Left ventricle myocardium inferior (tissue), 1 donor: Measurements from ENCODE around the gene TOM1. TPM values are rescaled to one million over a fixed set of nuclear protein-coding genes. Genes with fewer than 3 reads are reported as not detected.

Experiments
- DNase-seq: peaks from one replicate; pipeline ENCODE4 v3.0.0-alpha.2; 2020
- H3K27ac ChIP-seq: fragments of 200-600 bp; replicated peaks from 2 replicates; pipeline ENCODE4 v1.8.0; 2021
- H3K27me3 ChIP-seq: fragments of 200-600 bp; 2 replicates; pipeline ENCODE4 v1.8.0; 2021; ENCODE audit warnings: low read depth
- H3K36me3 ChIP-seq: fragments of 200-600 bp; 2 replicates; pipeline ENCODE4 v1.8.0; 2021
- H3K4me1 ChIP-seq: fragments of 200-600 bp; 2 replicates; pipeline ENCODE4 v1.8.0; 2021
- H3K4me3 ChIP-seq: fragments of 200-600 bp; 2 replicates; pipeline ENCODE4 v1.8.0; 2021; ENCODE audit warnings: mild to moderate bottlenecking, moderate library complexity
- H3K9me3 ChIP-seq: fragments of 200-600 bp; replicated peaks from 2 replicates; pipeline ENCODE4 v1.8.0; 2021
- CTCF ChIP-seq: fragments of 200-600 bp; IDR thresholded peaks from 2 replicates; pipeline ENCODE4 v1.8.0; 2021; ENCODE audit warnings: antibody characterized with exemption, mild to moderate bottlenecking, borderline replicate concordance
- intact Hi-C: fragments of 100-400 bp; cut with micrococcal nuclease; formaldehyde crosslinking; loops from one replicate; pipeline ENCODE4 v1.11.0; 2022
- total RNA-seq: library from RNA; stranded (reverse); fragmentation: NEBNext Ultra II Directional; extraction: Animal tissue kit (Norgen Biotek cat#: 25700); gene quantifications from one replicate; pipeline ENCODE4 v1.2.1, GENCODE V29; 2021
- donor health status: DM: no; HTN: yes; CAD: no; lungs with severe emphysema.

The TOM1 gene
- total RNA-seq, 1 donor from 2014 or later, result 68.0 TPM

- intact Hi-C loops, result no loop called here
- H3K4me1 ChIP-seq, result peaks cover 15% of the 10 kb centered on the region
- TF ChIP-seq CTCF, result no peak
- H3K27me3 ChIP-seq, result no peaks in the 10 kb centered on the region
- no peak for DNase-seq
- no peak overlapping the region for H3K27ac ChIP-seq
- H3K36me3 ChIP-seq, result peaks cover 14% of the 10 kb centered on the region
- no peak overlapping the region for H3K4me3 ChIP-seq
- H3K9me3 ChIP-seq, result no peaks in the 10 kb centered on the region
Measured at GRCh38 chr22:35384527-35384926, 84.8 kb downstream of the TOM1 start.

- no peaks in the 10 kb centered on the region for H3K27me3 ChIP-seq
- peaks cover 14% of the 10 kb centered on the region for H3K4me1 ChIP-seq
- no peaks in the 10 kb centered on the region for H3K9me3 ChIP-seq
- no peak overlapping the region for H3K4me3 ChIP-seq
- no peak for TF ChIP-seq CTCF
- intact Hi-C loops, result no loop called here
- H3K27ac ChIP-seq, result no peak overlapping the region
- H3K36me3 ChIP-seq, result peaks cover 14% of the 10 kb centered on the region
- no peak for DNase-seq
Measured at GRCh38 chr22:35384975-35385588, 85.4 kb downstream of the TOM1 start.

DNA sequence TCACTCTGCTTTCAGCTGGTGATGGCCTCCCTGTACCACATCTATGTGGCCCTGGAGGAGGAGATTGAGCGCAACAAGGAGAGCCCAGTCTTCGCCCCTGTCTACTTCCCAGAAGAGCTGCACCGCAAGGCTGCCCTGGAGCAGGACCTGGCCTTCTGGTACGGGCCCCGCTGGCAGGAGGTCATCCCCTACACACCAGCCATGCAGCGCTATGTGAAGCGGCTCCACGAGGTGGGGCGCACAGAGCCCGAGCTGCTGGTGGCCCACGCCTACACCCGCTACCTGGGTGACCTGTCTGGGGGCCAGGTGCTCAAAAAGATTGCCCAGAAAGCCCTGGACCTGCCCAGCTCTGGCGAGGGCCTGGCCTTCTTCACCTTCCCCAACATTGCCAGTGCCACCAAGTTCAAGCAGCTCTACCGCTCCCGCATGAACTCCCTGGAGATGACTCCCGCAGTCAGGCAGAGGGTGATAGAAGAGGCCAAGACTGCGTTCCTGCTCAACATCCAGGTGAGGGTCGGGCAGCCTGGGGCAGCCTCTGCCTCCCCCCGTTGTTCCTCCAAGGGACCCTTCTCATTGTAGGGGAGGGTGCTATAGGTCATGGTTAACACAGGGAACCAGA lies 87.1 kb downstream of the TOM1 start:
- no peak overlapping the region for H3K4me3 ChIP-seq
- H3K27ac ChIP-seq, result no peak overlapping the region
- peaks cover 14% of the 10 kb centered on the region for H3K36me3 ChIP-seq
- no peak for DNase-seq
- no peaks in the 10 kb centered on the region for H3K27me3 ChIP-seq
- intact Hi-C loops, result no loop called here
- TF ChIP-seq CTCF, result no peak
- no peaks in the 10 kb centered on the region for H3K4me1 ChIP-seq
- H3K9me3 ChIP-seq, result no peaks in the 10 kb centered on the region

- Histone ChIP-seq H3K27me3 (no peaks in the 10 kb centered on the region), H3K36me3 (peaks cover 14% of the 10 kb centered on the region), H3K4me3 (no peak overlapping the region), H3K4me1 (no peaks in the 10 kb centered on the region), H3K27ac (no peak overlapping the region), H3K9me3 (no peaks in the 10 kb centered on the region)
- no peak for TF ChIP-seq CTCF
- DNase-seq, result no peak
- intact Hi-C loops, result no loop called here
Measured at GRCh38 chr22:35390933-35391332, 91.2 kb downstream of the TOM1 start.

- no peaks in the 10 kb centered on the region for H3K9me3 ChIP-seq
- no peak overlapping the region for H3K4me3 ChIP-seq
- no peak for DNase-seq
- no peak for TF ChIP-seq CTCF
- peaks cover 7% of the 10 kb centered on the region for H3K36me3 ChIP-seq
- intact Hi-C loops, result no loop called here
- no peaks in the 10 kb centered on the region for H3K27me3 ChIP-seq
- no peak overlapping the region for H3K27ac ChIP-seq
- no peaks in the 10 kb centered on the region for H3K4me1 ChIP-seq
Measured at GRCh38 chr22:35392357-35392756, 92.7 kb downstream of the TOM1 start.
